ENCODE measurements around the gene ATG4C. TPM values are rescaled to one million over a fixed set of nuclear protein-coding genes. Genes with fewer than 3 reads are reported as not detected.

Gene ATG4C
- total and polyA plus RNA-seq, 2 donors (not counting 3 experiments of a cell fraction or from before 2014, with no cell fraction given) = 2.8 to 11.8 TPM

DNA sequence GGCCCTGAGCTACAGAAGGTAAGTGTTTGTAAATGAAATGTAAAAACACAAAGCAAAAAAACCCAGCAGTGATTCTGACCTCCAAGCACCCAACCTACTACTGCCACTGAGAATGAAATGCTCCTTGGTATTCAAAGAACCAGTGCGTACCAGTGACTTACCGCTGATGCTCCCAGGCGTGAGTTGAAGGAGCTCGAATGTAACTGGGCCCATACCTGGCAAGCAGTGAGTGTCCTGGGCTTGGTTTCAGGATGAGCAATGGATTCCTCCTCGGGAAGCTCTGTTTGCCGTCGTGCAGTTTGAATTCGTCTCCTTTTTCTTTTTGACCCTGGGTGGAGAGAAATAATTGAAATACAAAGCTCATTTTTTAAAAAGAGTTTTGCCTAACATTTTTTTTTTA lies 121.9 kb downstream of the ATG4C start:
- TF ChIP-seq EZH2 (IDR thresholded peaks at IDR 0.05; ENCODE audit: borderline replicate concordance, low read depth, low read length, severe bottlenecking) (no peak), POLR2AphosphoS5 (IDR thresholded peaks at IDR 0.05; ENCODE audit: insufficient read depth, low read depth, low read length) (no peak), JUN (IDR thresholded peaks at IDR 0.05; ENCODE audit: borderline replicate concordance, insufficient read depth, insufficient read length, low read depth) (no peak), GATA2 (IDR thresholded peaks at IDR 0.05; ENCODE audit: insufficient read depth, insufficient read length, low read depth, low read length) (no peak), FOS (IDR thresholded peaks at IDR 0.05; ENCODE audit: borderline replicate concordance, insufficient read depth, low read length) (no peak), POLR2A (IDR thresholded peaks at IDR 0.05; ENCODE audit: low read depth, low read length) (no peak), MYC (IDR thresholded peaks at IDR 0.05; ENCODE audit: low read depth, low read length) (no peak)
- TF ChIP-seq, protein P1, sequence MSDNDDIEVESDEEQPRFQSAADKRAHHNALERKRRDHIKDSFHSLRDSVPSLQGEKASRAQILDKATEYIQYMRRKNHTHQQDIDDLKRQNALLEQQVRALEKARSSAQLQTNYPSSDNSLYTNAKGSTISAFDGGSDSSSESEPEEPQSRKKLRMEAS (IDR thresholded peaks at IDR 0.05; ENCODE audit: insufficient read depth, insufficient read length) = no peak
- TF ChIP-seq, protein P2, sequence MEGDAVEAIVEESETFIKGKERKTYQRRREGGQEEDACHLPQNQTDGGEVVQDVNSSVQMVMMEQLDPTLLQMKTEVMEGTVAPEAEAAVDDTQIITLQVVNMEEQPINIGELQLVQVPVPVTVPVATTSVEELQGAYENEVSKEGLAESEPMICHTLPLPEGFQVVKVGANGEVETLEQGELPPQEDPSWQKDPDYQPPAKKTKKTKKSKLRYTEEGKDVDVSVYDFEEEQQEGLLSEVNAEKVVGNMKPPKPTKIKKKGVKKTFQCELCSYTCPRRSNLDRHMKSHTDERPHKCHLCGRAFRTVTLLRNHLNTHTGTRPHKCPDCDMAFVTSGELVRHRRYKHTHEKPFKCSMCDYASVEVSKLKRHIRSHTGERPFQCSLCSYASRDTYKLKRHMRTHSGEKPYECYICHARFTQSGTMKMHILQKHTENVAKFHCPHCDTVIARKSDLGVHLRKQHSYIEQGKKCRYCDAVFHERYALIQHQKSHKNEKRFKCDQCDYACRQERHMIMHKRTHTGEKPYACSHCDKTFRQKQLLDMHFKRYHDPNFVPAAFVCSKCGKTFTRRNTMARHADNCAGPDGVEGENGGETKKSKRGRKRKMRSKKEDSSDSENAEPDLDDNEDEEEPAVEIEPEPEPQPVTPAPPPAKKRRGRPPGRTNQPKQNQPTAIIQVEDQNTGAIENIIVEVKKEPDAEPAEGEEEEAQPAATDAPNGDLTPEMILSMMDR (IDR thresholded peaks at IDR 0.05; ENCODE audit: extremely low read depth in 1 of 2, insufficient read depth in 1 of 2, low read depth in 1 of 2, low read length in 2 of 2) = no peak

More for the DNA sequence above, 121.9 kb downstream of the ATG4C start:
- H3K9me1 ChIP-seq (replicated peaks; ENCODE audit: control insufficient read depth, extremely low read depth, insufficient read depth, low read length) = no peaks in the 10 kb centered on the region
- peaks cover 1 to 9% of the 10 kb centered on the region in 2 experiments for H3K27me3 ChIP-seq (ENCODE audit: control insufficient read depth in 2 of 2, insufficient read depth in 2 of 2, low read length in 2 of 2)
- ChIA-PET CTCF (interaction anchor here (0.7 to 3.7 kb wide), 19 partner anchors 9 to 730 kb away, joined by 3 to 73 read pairs (median 5); no protein-coding TSS in a partner anchor), POLR2A (no interaction called here)
- FAIRE-seq (no peak), DNase-seq (ENCODE audit: low read depth, low spot score) (no peak)
- no peak overlapping the region for H3K27ac ChIP-seq (ENCODE audit: insufficient read depth, low read depth, low read length)
- H3K9me3 ChIP-seq (replicated peaks; ENCODE audit: control insufficient read depth, insufficient read depth, low read length) = no peaks in the 10 kb centered on the region
- intact Hi-C loops (cut with micrococcal nuclease) = loop anchor here (1.0 kb wide), 1 partner anchor 65 kb away; no protein-coding TSS in a partner anchor
- H3K4me1 ChIP-seq (ENCODE audit: control insufficient read depth, extremely low read depth, insufficient read depth, low read length) = no peaks in the 10 kb centered on the region
- dilution Hi-C loops (cut with MboI; ENCODE audit: extremely low pct_ligation_motif_present, low sequenced_read_pairs) = no loop called here
- no peaks in the 10 kb centered on the region for H3K79me2 ChIP-seq (ENCODE audit: control insufficient read depth, insufficient read depth, low read length)
- H2AFZ ChIP-seq (ENCODE audit: low read depth, low read length) = no peak overlapping the region
- H3K4me2 ChIP-seq (ENCODE audit: insufficient read depth, low read length) = no peak overlapping the region
- H3K4me3 ChIP-seq (replicated peaks in 1 of 3; ENCODE audit: insufficient read depth in 1 of 3, low read depth in 1 of 3, low read length in 3 of 3) = no peak overlapping the region
- no peaks in the 10 kb centered on the region for H3K36me3 ChIP-seq (ENCODE audit: control insufficient read depth in 2 of 2, extremely low read depth in 1 of 2, insufficient read depth in 2 of 2, low read length in 2 of 2)
- H4K20me1 ChIP-seq (replicated peaks; ENCODE audit: control insufficient read depth, extremely low read depth, insufficient read depth, low read length) = no peaks in the 10 kb centered on the region
- no peak overlapping the region for H3K9ac ChIP-seq (replicated peaks; ENCODE audit: extremely low read depth, insufficient read depth, low read length)
- BruUV-seq (replicated peaks) = no TSS peak
